ENCODE data around the gene GNB3. TPM values are rescaled to one million over a fixed set of nuclear protein-coding genes. Genes with fewer than 3 reads are reported as not detected.

Gene GNB3
- total RNA-seq (2022; extraction: Qiagen RNA extraction; ENCODE audit: low read depth), result 0.96 to 1.9 TPM (median 1.8 TPM) in 5 replicates

DNA sequence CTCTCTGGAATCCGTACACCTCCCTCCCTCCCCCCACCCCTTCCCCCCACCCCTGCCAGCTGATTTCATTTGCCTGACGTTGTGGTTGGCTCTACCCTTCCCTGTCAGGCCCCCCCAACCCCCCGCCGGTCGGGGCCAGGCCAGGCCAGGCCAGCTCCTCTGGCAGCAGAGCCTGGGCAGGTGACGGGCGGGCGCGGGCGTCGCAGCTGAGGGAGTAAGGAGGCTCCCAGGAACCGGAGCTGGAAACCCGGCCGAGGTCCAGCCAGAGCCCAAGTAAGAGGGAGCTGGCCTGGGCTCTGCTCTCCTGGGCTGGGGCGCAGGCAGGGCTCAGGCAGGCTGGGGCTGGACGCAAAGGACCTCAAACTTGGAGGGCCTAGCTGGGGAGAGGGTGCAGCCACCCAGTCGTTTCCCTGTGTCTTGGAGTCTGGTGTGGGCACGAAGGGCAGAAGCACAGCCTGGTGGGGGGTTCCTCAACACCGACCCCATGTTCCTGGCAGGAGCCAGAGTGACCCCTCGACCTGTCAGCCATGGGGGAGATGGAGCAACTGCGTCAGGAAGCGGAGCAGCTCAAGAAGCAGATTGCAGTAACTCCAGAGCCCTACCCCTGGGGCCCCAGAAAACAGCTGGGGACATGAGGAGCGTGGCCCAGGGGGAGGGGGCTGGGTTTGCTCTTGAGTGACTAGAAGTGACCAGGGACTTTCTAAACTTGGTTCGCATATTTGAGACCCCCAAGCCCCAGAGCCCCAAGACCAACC lies at the start of gene GNB3:
TSS of gene GNB3 (plus strand) at position 165 of the 755 bp plus-strand sequence. CDS start at position 528, 363 bp downstream.

GRCh38 chr12:6821591-6822425 lies 18.9 kb upstream of the GNB3 start, which contains the start of gene GPR162:
TSS of gene GPR162 (plus strand) at chr12:6821821. CDS start at chr12:6823899, 2,078 bp downstream.

DNA sequence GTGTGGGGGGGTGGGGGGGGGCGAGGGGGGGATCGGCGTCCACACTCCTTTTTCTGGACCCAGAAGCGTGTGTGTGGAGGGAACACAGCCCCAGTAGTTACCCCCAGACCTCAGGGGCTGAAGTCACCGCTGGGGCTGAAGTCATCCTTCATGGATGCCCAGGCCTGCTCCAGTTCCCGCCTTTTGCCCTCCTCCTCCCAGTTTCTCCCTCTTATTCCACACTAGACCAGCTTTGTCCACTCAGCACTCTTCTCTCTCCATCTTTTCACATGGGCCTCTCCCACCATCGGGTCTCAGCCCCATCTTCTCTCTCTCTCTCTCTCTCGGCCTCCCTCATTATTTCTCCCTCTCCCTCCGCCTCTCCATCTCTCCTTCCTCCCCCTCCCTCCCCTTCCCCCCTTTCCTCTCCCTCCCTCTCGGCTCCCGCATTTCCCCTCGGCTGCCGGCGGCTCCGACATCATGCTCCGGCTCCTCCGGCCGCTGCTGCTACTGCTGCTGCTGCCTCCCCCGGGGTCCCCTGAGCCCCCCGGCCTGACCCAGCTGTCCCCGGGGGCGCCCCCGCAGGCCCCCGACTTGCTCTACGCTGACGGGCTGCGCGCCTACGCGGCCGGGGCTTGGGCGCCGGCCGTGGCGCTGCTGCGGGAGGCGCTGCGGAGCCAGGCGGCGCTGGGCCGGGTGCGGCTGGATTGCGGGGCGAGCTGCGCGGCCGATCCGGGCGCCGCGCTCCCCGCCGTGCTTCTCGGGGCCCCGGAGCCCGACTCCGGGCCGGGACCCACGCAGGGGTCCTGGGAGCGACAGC lies 12.5 kb upstream of the GNB3 start, which contains the start of gene P3H3:
TSS of gene P3H3 (plus strand) at position 426 of the 799 bp plus-strand sequence. CDS start at position 460, 34 bp downstream.

DNA sequence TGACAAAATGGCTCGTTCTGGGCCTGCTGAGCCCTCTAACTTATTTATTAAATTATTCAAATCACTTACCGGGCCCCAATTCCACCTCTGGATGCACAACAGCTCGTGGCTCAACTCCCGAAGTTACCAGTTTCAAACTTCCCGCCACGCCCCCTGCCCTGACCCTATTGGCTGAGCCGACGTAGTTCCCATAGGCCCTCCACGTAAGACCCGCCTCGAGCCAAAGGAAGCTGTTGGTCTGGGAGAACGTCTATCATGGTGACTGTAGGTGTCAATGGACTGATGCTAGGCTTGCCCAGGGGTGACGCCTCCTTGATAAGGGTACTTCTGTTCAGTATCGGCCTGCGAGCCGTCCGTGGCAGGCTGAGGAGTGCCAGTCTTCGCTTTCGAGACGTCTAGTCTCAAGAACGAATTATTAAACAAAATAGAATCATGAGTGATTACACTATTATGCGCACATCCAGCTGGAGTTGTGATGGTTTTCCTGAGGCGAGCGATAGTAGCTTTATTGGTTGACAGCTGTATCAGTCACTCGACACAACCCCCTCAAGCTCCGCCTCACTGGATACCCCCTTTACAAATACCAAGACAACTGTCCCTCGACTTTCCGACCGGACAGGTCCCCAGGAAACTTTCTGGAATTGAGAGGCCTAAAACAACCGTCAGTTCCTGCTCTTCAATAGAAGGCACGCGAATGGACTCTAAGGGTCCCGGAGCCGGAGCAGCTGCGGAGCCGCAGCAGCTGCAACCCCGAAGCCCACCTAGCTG lies 10.6 kb downstream of the GNB3 start, which contains the start of gene CDCA3:
TSS of gene CDCA3 (minus strand) at position 134 of the 768 bp plus-strand sequence. CDS start 334 bp downstream, outside the sequence.

DNA sequence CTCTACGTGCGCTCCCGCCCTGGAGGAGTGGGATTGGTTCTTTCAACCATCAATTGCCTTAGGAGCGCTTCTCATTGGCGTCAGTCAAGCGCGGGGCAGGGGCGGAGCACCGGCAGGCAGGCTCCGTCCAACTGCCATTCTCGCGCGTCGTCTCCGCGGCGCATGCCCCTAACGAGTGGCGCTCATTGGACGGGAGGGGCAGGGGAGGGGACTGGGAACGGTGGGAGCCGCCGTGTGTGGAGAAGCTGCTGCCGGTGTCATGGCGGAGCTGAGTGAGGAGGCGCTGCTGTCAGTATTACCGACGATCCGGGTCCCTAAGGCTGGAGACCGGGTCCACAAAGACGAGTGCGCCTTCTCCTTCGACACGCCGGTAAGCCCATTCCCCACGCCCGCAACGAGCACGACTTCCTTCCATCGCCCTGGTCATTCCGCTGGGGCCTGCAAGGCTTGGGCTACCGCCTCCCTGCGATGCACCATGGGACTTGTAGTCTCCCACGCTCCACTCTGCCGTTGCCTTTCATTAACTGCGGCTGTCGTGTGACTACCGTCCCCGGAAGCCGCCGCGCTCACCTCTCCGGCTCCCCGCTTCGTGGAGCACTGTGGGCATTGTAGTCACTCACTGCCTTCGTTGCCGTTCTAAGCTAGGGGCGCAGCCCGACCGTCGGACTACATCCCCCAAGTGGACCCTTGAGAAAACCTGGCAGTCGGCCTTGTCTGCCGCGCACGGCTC lies 11.4 kb downstream of the GNB3 start, which contains the start of gene USP5:
TSS of gene USP5 (plus strand) at position 230 of the 730 bp plus-strand sequence. CDS start at position 260, 30 bp downstream.

DNA sequence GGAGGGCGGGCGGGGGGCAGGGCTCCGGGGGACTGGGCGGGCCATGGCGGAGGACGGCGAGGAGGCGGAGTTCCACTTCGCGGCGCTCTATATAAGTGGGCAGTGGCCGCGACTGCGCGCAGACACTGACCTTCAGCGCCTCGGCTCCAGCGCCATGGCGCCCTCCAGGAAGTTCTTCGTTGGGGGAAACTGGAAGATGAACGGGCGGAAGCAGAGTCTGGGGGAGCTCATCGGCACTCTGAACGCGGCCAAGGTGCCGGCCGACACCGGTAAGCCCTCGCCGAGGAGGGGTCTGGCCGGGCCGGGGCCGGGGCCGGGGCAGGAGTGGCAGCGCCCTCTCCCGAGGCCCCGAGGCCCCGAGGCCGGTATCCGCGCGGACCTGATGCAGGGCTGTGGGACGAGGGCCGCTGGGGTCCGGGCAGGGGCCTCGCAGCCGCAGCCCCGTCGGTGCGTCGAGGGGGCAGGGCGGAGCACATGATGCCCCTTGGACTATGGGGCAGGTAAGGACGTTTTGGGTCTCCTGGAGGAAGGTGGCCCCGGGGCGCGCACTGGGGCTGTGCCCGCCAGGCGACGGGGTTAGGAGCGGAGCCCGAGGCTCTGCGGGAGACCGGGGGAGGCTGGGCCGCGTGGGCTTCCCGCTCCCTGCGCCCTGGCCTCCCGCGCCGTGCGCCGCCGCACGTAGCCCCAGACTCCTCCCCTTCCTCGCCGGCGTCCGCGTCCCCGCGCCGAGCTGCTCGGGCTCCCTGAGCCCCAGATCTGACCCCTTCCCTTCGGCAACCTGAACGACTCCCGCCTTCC lies 26.9 kb downstream of the GNB3 start, which contains the start of gene TPI1:
TSS of gene TPI1 (plus strand) at position 119 of the 798 bp plus-strand sequence. CDS start at position 155, 36 bp downstream.

DNA sequence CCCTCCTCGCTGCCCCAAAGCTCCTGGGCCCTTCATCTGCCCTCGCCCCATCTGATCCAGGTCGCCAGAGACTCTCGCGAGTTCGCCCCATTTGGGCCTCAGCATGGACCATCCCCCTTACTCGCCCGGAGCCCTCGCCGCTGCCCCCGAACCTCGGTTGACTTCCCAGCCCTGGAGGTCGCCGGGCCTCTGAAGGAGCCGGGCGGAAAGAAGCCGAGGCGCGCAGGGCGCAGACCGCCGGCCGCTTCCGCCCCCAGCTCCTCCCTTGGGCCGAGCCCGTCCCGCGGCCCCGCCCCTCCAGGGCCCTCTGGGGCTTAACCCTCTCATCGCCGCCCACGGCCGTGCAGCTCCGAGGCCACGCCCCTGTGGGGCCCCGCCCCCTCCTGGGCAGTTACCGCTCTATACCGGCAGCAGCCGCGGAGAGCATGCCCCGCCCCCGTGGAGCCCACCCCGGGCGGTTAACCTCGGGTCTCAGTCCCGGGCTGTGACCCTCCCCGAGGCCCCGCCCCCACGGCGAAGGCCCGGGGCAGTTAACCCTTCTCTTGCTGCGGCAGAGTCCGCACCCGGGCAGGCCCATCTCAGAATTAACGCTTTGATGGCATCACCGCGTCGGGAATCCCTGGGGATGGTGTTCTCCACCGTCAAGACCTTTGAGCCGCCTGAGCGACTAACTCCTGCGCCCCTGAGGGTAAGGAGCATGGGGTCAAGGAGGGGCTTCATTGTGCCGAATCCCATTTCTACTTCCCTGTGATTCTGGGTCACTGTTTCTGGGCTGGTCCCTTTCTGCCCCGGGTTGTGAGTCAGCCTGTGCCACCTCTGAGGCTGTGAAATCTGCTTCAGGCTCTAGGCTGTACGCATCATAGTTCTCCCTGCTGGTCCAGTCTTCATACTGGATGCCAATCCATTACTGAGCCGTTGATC lies 32.6 kb downstream of the GNB3 start, which contains the start of gene SPSB2:
TSS of gene SPSB2 (minus strand) at position 210 of the 921 bp plus-strand sequence. CDS start 402 bp downstream, outside the sequence.

Other genes starting within 250 kb of the GNB3 start
- gene CHD4, start 233.5 kb upstream of the GNB3 start, total RNA-seq (2022; extraction: Qiagen RNA extraction; ENCODE audit: low read depth), result 64.0 to 70.4 TPM (median 64.3 TPM) in 5 replicates
- 0.55 to 0.97 TPM (median 0.65 TPM) in 5 replicates for gene LPAR5, start 205.0 kb upstream of the GNB3 start, total RNA-seq (2022; extraction: Qiagen RNA extraction; ENCODE audit: low read depth)
- 0.19 to 0.24 TPM (median 0.19 TPM) in 3 of 5 replicates, not detected in the others for gene ACRBP, start 193.5 kb upstream of the GNB3 start, total RNA-seq (2022; extraction: Qiagen RNA extraction; ENCODE audit: low read depth)
- gene ING4, start 177.8 kb upstream of the GNB3 start, total RNA-seq (2022; extraction: Qiagen RNA extraction; ENCODE audit: low read depth), result 11.2 to 16.5 TPM (median 14.6 TPM) in 5 replicates
- gene ZNF384, start 151.6 kb upstream of the GNB3 start, total RNA-seq (2022; extraction: Qiagen RNA extraction; ENCODE audit: low read depth), result 50.8 to 60.2 TPM (median 56.8 TPM) in 5 replicates
- 0.95 to 1.5 TPM (median 0.97 TPM) in 5 replicates for gene PIANP, start 140.1 kb upstream of the GNB3 start, total RNA-seq (2022; extraction: Qiagen RNA extraction; ENCODE audit: low read depth)
- gene COPS7A, start 116.9 kb upstream of the GNB3 start, total RNA-seq (2022; extraction: Qiagen RNA extraction; ENCODE audit: low read depth), result 48.9 to 55.9 TPM (median 52.8 TPM) in 5 replicates
- 261 to 319 TPM (median 311 TPM) in 5 replicates for gene MLF2, start 87.8 kb upstream of the GNB3 start, total RNA-seq (2022; extraction: Qiagen RNA extraction; ENCODE audit: low read depth)
- gene PTMS, start 74.6 kb upstream of the GNB3 start, total RNA-seq (2022; extraction: Qiagen RNA extraction; ENCODE audit: low read depth), result 593 to 907 TPM (median 774 TPM) in 5 replicates
- gene LAG3, start 68.4 kb upstream of the GNB3 start, total RNA-seq (2022; extraction: Qiagen RNA extraction; ENCODE audit: low read depth), result 0.94 to 2.1 TPM (median 1.5 TPM) in 5 replicates
- not detected in 5 replicates for gene CD4, start 51.4 kb upstream of the GNB3 start, total RNA-seq (2022; extraction: Qiagen RNA extraction; ENCODE audit: low read depth)
- gene GPR162, start 19.1 kb upstream of the GNB3 start, total RNA-seq (2022; extraction: Qiagen RNA extraction; ENCODE audit: low read depth), result 0.27 to 1.1 TPM (median 0.61 TPM) in 5 replicates
- 19.6 to 28.9 TPM (median 27.4 TPM) in 5 replicates for gene P3H3, start 12.5 kb upstream of the GNB3 start, total RNA-seq (2022; extraction: Qiagen RNA extraction; ENCODE audit: low read depth)
- gene CDCA3, start 10.4 kb downstream of the GNB3 start, total RNA-seq (2022; extraction: Qiagen RNA extraction; ENCODE audit: low read depth), result 70.8 to 86.2 TPM (median 80.8 TPM) in 5 replicates
- 69.7 to 80.0 TPM (median 72.6 TPM) in 5 replicates for gene USP5, start 11.2 kb downstream of the GNB3 start, total RNA-seq (2022; extraction: Qiagen RNA extraction; ENCODE audit: low read depth)
- 1,472 to 1,683 TPM (median 1,669 TPM) in 5 replicates for gene TPI1, start 26.6 kb downstream of the GNB3 start, total RNA-seq (2022; extraction: Qiagen RNA extraction; ENCODE audit: low read depth)
- 30.1 to 40.4 TPM (median 37.5 TPM) in 5 replicates for gene SPSB2, start 32.4 kb downstream of the GNB3 start, total RNA-seq (2022; extraction: Qiagen RNA extraction; ENCODE audit: low read depth)
- 16.6 to 18.7 TPM (median 17.2 TPM) in 5 replicates for gene LRRC23, start 63.9 kb downstream of the GNB3 start, total RNA-seq (2022; extraction: Qiagen RNA extraction; ENCODE audit: low read depth)
- gene ENO2, start 73.7 kb downstream of the GNB3 start, total RNA-seq (2022; extraction: Qiagen RNA extraction; ENCODE audit: low read depth), result 38.6 to 40.3 TPM (median 40.0 TPM) in 5 replicates
- gene ATN1, start 87.0 kb downstream of the GNB3 start, total RNA-seq (2022; extraction: Qiagen RNA extraction; ENCODE audit: low read depth), result 54.4 to 77.3 TPM (median 73.9 TPM) in 5 replicates
- gene RNU7-1, start 102.9 kb downstream of the GNB3 start, total RNA-seq (2022; extraction: Qiagen RNA extraction; ENCODE audit: low read depth), result not detected in 5 replicates
- gene C12orf57, start 103.1 kb downstream of the GNB3 start, total RNA-seq (2022; extraction: Qiagen RNA extraction; ENCODE audit: low read depth), result 300 to 340 TPM (median 314 TPM) in 5 replicates
- gene PTPN6, start 110.4 kb downstream of the GNB3 start, total RNA-seq (2022; extraction: Qiagen RNA extraction; ENCODE audit: low read depth), result 8.6 to 14.0 TPM (median 11.0 TPM) in 5 replicates
- gene PHB2, start 129.7 kb downstream of the GNB3 start, total RNA-seq (2022; extraction: Qiagen RNA extraction; ENCODE audit: low read depth), result 324 to 339 TPM (median 332 TPM) in 5 replicates
- gene EMG1, start 130.0 kb downstream of the GNB3 start, total RNA-seq (2022; extraction: Qiagen RNA extraction; ENCODE audit: low read depth), result 63.3 to 71.8 TPM (median 66.5 TPM) in 5 replicates
- gene LPCAT3, start 177.6 kb downstream of the GNB3 start, total RNA-seq (2022; extraction: Qiagen RNA extraction; ENCODE audit: low read depth), result 26.3 to 31.4 TPM (median 27.6 TPM) in 5 replicates
- 39.5 to 62.4 TPM (median 44.8 TPM) in 5 replicates for gene C1S, start 219.8 kb downstream of the GNB3 start, total RNA-seq (2022; extraction: Qiagen RNA extraction; ENCODE audit: low read depth)